ENCODE measurements around the gene ADGRG1.

Gene ADGRG1

DNA sequence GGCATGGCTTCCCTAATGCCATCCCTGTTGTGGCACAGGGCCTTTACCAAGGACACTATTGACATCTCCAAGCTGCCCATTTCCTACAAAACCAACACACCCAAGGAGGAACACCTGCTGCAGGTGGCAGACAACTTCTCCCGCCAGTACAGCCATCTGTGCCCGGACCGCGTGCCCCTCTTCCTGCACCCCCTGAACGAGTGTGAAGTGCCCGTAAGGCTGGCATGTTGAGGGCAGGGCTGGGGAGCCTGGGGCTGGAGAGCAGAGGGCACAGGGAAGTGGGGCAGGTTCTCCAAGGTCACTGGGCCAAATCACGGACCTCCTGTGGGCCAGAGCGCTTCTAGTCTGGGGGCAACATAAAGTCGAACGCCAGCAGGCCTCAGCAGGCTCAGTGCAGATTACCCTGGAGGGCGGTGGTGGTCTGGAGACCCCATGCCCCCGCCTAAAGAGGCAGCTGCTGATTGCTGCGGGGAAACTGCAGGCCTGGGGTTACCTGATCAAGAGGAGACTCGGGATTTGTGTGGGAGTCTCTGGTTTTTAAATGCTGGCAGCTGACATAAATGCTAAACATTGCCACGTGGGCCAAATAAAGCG lies 70.5 kb downstream of the ADGRG1 start:
- no peak overlapping the region for H3K4me3 ChIP-seq (ENCODE audit: low read length)
- no peaks in the 10 kb centered on the region for H3K27me3 ChIP-seq (ENCODE audit: insufficient read depth, low read length)
- no peak overlapping the region for H3K9ac ChIP-seq (ENCODE audit: low read depth, low read length)
- H3K36me3 ChIP-seq (ENCODE audit: insufficient read depth, low read depth, low read length): no peaks in the 10 kb centered on the region
- H3K27ac ChIP-seq (ENCODE audit: low read length): no peak overlapping the region
- H3K4me1 ChIP-seq (ENCODE audit: insufficient read depth, low read length): no peaks in the 10 kb centered on the region
- H3K9me3 ChIP-seq (ENCODE audit: insufficient read depth, low read depth, low read length): no peaks in the 10 kb centered on the region

GRCh38 chr16:57699481-57699880 lies 71.1 kb downstream of the ADGRG1 start:
- no peaks in the 10 kb centered on the region for H3K36me3 ChIP-seq (ENCODE audit: insufficient read depth, low read depth, low read length)
- no peak overlapping the region for H3K27ac ChIP-seq (ENCODE audit: low read length)
- no peak overlapping the region for H3K4me3 ChIP-seq (ENCODE audit: low read length)
- H3K27me3 ChIP-seq (ENCODE audit: insufficient read depth, low read length): no peaks in the 10 kb centered on the region
- no peak overlapping the region for H3K9ac ChIP-seq (ENCODE audit: low read depth, low read length)
- no peaks in the 10 kb centered on the region for H3K9me3 ChIP-seq (ENCODE audit: insufficient read depth, low read depth, low read length)
- H3K4me1 ChIP-seq (ENCODE audit: insufficient read depth, low read length): 0 out of 2 replicates have a peak, but pooled peaks cover 2% of the 10 kb centered on the region

- no peak overlapping the region for H3K4me3 ChIP-seq (ENCODE audit: low read length)
- H3K4me1 ChIP-seq (ENCODE audit: insufficient read depth, low read length): 0 out of 2 replicates have a peak, but pooled peaks cover 2% of the 10 kb centered on the region
- no peaks in the 10 kb centered on the region for H3K9me3 ChIP-seq (ENCODE audit: insufficient read depth, low read depth, low read length)
- H3K36me3 ChIP-seq (ENCODE audit: insufficient read depth, low read depth, low read length): no peaks in the 10 kb centered on the region
- H3K9ac ChIP-seq (ENCODE audit: low read depth, low read length): no peak overlapping the region
- no peaks in the 10 kb centered on the region for H3K27me3 ChIP-seq (ENCODE audit: insufficient read depth, low read length)
- H3K27ac ChIP-seq (ENCODE audit: low read length): no peak overlapping the region
These were observed 71.5 kb downstream of the ADGRG1 start for GRCh38 chr16:57699899-57700298.

- Histone ChIP-seq H3K27ac (ENCODE audit: low read length) (no peak overlapping the region), H3K27me3 (ENCODE audit: insufficient read depth, low read length) (no peaks in the 10 kb centered on the region), H3K9ac (ENCODE audit: low read depth, low read length) (no peak overlapping the region; the same call in 1 of the 2 replicates), H3K36me3 (ENCODE audit: insufficient read depth, low read depth, low read length) (no peaks in the 10 kb centered on the region), H3K4me3 (ENCODE audit: low read length) (no peak overlapping the region), H3K4me1 (ENCODE audit: insufficient read depth, low read length) (0 out of 2 replicates have a peak, but pooled peaks cover 2% of the 10 kb centered on the region), H3K9me3 (ENCODE audit: insufficient read depth, low read depth, low read length) (no peaks in the 10 kb centered on the region)
These were observed 72.5 kb downstream of the ADGRG1 start for GRCh38 chr16:57700781-57701551.

DNA sequence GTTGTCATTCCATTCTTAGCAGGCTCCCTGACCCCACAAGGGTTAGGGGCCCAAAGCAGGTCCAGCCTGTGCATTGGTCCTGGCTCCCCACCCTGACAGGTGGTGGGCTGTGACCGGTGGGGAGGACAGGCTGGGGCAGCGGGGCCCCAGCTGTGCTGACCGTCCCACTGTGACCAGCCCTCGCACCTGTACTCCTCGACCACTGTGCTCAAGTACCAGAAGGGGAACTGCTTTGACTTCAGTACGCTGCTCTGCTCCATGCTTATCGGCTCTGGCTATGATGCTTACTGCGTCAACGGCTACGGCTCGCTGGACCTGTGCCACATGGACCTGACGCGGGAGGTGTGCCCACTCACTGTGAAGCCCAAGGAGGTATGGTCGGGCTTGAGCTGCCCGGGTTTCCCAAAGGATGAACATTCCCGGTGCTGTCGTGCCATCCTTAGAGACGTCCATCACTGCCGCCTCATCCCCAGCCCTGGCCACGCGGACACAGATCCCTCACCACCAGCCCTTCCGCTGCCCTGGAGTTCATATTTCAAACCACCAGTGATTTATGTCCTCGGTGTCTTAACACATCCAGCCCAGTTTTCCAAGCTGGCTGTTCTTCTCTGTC lies 73.4 kb downstream of the ADGRG1 start:
- Histone ChIP-seq H3K27me3 (ENCODE audit: insufficient read depth, low read length) (no peaks in the 10 kb centered on the region), H3K36me3 (ENCODE audit: insufficient read depth, low read depth, low read length) (no peaks in the 10 kb centered on the region), H3K9ac (ENCODE audit: low read depth, low read length) (no peak overlapping the region), H3K4me3 (ENCODE audit: low read length) (no peak overlapping the region), H3K4me1 (ENCODE audit: insufficient read depth, low read length) (0 out of 2 replicates have a peak, but pooled peaks cover 2% of the 10 kb centered on the region), H3K27ac (ENCODE audit: low read length) (no peak overlapping the region), H3K9me3 (ENCODE audit: insufficient read depth, low read depth, low read length) (no peaks in the 10 kb centered on the region)

DNA sequence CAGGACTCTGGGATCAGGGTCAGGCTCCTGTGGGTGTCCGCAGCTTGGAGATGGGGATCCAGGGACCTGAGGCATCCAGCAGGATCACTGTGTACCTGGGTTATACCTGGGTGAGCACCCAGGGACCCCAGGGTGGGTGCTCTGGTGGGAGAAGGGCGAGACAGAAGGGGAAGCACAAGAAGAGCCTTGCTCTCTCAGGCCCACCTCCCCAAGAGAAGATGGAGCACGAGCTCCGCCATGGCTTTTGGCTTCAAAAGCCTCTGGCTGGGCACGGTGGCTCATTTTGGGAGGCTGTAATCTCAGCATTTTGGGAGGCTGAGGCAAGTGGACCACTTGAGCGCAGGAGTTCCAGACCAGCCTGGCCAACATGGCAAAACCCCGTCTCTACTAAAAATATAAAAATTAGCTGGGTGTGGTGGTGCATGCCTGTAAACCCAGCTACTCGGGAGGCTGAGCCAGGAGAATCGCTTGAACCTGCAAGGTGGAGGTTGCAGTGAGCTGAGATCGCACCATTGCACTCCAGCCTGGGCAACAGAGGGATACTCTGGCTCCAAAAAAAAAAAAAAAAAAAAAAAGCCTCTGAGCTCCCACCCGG lies 75.1 kb downstream of the ADGRG1 start:
- Histone ChIP-seq H3K9me3 (ENCODE audit: insufficient read depth, low read depth, low read length) (no peaks in the 10 kb centered on the region), H3K4me1 (ENCODE audit: insufficient read depth, low read length) (0 out of 2 replicates have a peak, but pooled peaks cover 2% of the 10 kb centered on the region), H3K27ac (ENCODE audit: low read length) (no peak overlapping the region), H3K9ac (ENCODE audit: low read depth, low read length) (no peak overlapping the region), H3K27me3 (ENCODE audit: insufficient read depth, low read length) (no peaks in the 10 kb centered on the region), H3K36me3 (ENCODE audit: insufficient read depth, low read depth, low read length) (no peaks in the 10 kb centered on the region), H3K4me3 (ENCODE audit: low read length) (no peak overlapping the region)

GRCh38 chr16:57704011-57704904 lies 75.8 kb downstream of the ADGRG1 start:
- Histone ChIP-seq H3K36me3 (ENCODE audit: insufficient read depth, low read depth, low read length) (no peaks in the 10 kb centered on the region), H3K4me1 (ENCODE audit: insufficient read depth, low read length) (0 out of 2 replicates have a peak, but pooled peaks cover 2% of the 10 kb centered on the region), H3K27me3 (ENCODE audit: insufficient read depth, low read length) (no peaks in the 10 kb centered on the region), H3K9me3 (ENCODE audit: insufficient read depth, low read depth, low read length) (no peaks in the 10 kb centered on the region), H3K4me3 (ENCODE audit: low read length) (no peak overlapping the region), H3K27ac (ENCODE audit: low read length) (no peak overlapping the region), H3K9ac (ENCODE audit: low read depth, low read length) (no peak overlapping the region)

- no peak overlapping the region for H3K27ac ChIP-seq (ENCODE audit: low read length)
These were observed 76.7 kb downstream of the ADGRG1 start for GRCh38 chr16:57704905-57705852.

DNA sequence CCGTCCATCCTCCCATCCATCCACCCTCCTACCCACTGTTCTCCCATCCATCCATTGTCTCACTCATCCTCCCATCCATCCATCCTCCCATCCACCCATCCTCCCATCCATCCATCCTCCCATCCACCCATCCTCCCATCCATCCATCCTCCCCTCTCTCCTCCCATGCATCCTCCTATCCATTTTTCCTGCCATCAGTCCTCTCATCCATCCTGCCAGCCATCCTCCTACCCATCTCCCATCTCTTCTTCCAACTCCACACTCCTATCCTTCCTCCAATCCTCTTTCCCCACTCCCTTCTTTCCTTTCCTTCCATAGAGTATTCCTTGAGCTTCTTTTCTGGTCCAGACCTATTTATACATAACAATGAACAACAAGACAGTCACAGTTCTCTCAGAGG lies 78.3 kb downstream of the ADGRG1 start:
- Histone ChIP-seq H3K4me1 (ENCODE audit: insufficient read depth, low read length) (0 out of 2 replicates have a peak, but pooled peaks cover 2% of the 10 kb centered on the region), H3K27ac (ENCODE audit: low read length) (no peak overlapping the region), H3K9ac (ENCODE audit: low read depth, low read length) (no peak overlapping the region), H3K27me3 (ENCODE audit: insufficient read depth, low read length) (no peaks in the 10 kb centered on the region), H3K9me3 (ENCODE audit: insufficient read depth, low read depth, low read length) (no peaks in the 10 kb centered on the region), H3K4me3 (ENCODE audit: low read length) (no peak overlapping the region), H3K36me3 (ENCODE audit: insufficient read depth, low read depth, low read length) (no peaks in the 10 kb centered on the region)

More at GRCh38 chr16:57704905-57705852, 76.7 kb downstream of the ADGRG1 start:
- no peaks in the 10 kb centered on the region for H3K9me3 ChIP-seq (ENCODE audit: insufficient read depth, low read depth, low read length)
- no peak overlapping the region for H3K9ac ChIP-seq (ENCODE audit: low read depth, low read length)
- 0 out of 2 replicates have a peak, but pooled peaks cover 2% of the 10 kb centered on the region for H3K4me1 ChIP-seq (ENCODE audit: insufficient read depth, low read length)
- no peak overlapping the region for H3K4me3 ChIP-seq (ENCODE audit: low read length)
- no peaks in the 10 kb centered on the region for H3K27me3 ChIP-seq (ENCODE audit: insufficient read depth, low read length)
- H3K36me3 ChIP-seq (ENCODE audit: insufficient read depth, low read depth, low read length): no peaks in the 10 kb centered on the region

DNA sequence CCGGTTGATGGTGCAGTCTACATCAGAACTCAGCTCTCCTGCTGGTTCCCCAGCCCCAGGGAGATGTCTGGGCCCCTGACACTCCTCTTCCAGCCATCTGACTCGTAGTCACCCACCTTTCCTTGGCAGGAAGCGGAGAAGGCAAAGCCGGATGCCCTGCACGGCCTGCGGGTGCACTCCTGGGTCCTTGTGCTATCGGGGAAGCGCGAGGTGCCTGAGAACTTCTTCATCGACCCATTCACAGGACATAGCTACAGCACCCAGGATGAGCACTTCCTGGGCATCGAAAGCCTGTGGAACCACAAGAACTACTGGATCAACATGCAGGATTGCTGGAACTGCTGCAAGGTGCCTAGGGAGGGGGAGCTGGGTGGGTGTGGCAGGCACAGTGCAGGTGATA lies 78.9 kb downstream of the ADGRG1 start:
- Histone ChIP-seq H3K4me3 (ENCODE audit: low read length) (no peak overlapping the region), H3K27ac (ENCODE audit: low read length) (no peak overlapping the region), H3K9ac (ENCODE audit: low read depth, low read length) (no peak overlapping the region), H3K9me3 (ENCODE audit: insufficient read depth, low read depth, low read length) (no peaks in the 10 kb centered on the region), H3K36me3 (ENCODE audit: insufficient read depth, low read depth, low read length) (no peaks in the 10 kb centered on the region), H3K27me3 (ENCODE audit: insufficient read depth, low read length) (no peaks in the 10 kb centered on the region), H3K4me1 (ENCODE audit: insufficient read depth, low read length) (0 out of 2 replicates have a peak, but pooled peaks cover 2% of the 10 kb centered on the region)

Measured in iPS-20b (cell line).